ENCODE data around the gene SCN8A.

Gene SCN8A

DNA sequence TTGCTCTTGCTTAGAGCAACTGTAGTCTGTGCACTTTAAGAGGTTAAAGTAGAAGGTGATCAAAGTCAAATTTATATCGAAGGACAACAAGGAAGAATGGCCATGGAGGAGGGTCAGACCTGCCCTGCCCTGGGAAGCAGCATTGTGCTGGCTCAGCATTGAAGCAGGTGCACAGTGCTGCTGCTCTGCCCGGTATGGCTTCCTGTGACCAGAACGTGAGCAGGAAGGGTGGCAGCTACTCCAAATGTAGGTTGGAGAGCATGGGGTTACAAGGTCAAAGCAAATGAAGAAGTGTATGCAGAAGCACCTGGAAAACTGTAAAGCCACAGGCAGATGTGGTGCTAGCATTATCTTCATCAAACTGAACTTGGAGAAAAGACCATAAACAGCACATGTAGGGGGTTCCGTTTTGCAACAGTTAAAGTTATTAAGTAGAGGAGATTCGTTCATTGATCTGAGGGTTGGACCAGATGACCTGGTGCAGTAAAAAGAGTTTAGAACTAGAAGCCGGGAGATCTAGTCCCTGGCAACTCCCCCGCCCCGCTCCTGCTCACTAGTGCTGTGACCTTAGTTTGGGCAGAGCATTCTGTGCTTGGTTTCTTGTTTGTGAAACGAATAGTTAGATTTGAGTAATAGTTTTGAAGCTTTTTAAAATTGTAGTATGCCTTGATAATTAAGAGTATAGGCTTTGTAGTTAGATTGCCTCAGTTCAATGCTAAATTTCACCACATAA is 84.2 kb downstream of the SCN8A start:
- no peak for DNase-seq

- DNase-seq: no peak
Observed at GRCh38 chr12:51676875-51677274, 85.8 kb downstream of the SCN8A start.

GRCh38 chr12:51677284-51677968 is 86.4 kb downstream of the SCN8A start:
- no peak for DNase-seq

DNA sequence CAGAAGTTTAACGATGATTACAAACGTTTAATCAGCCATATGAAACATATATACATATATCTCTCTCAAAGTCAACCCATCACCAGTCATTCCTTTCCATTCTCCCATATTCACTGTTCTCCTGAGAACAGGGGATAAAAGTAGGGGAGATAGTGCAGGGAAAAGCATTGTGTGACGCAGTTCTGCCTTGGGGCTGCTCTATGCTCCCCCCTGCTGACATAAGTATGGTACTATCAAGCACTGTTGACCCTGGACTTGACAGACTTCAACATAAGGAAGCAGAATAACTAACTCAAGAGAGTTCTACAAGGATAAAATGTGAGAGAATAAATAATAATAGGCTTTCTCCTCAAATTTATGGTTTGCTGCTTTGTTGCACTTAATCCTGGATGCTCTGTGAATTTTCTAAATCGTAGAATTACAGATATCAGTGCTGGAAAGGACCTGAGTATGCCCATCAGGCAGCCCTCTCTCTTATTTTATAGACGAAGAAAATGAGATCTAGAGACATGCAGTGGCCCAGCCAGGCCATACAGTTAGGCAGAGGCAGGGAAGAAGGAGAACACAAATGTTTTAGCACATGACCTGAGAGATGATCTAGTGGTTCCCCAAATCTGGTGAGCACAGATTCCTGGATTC is 87.2 kb downstream of the SCN8A start:
- DNase-seq: no peak

DNA sequence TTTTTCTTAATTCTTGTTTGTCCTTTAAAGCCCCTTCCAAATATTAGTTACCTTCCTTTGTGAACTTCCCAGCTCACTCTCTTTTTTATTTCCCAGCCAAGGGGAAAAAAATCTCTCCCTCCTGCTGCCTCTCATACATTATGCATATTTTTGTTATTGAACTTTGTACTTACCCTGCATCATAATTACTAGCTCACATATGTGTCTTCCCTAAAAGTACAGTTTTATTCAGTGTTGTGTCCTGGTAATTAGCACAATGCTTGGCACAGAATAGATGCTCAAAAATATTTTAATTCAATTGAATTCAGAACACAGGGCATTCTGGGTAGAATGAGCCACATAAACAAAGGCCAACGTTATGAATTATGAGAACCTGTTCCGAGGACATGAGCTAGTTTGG is 91.9 kb downstream of the SCN8A start:
- DNase-seq: no peak

DNA sequence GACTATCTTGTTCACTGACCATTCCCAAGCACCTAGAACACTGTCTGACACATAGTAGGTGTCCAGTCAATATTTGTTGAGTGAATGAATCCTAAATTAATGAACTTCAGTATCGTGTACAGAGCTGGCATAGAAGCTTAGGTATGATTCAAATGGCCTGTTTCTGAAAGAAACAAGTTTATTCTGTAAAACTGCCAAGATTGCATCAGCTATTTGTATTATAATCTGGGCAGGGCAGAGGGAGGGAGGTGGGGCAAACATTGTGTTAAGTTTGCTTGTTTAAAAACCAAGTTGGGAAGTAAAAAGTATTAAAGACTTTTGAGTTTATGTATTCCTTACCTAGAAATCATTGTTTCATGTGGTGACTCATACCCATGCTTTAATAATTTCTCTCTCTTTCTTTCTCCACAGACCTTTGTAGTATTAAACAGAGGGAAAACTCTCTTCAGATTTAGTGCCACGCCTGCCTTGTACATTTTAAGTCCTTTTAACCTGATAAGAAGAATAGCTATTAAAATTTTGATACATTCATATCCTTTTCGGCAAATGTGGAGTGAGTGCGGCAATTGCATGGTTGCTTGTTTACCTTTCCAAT is 92.8 kb downstream of the SCN8A start:
- DNase-seq: no peak

GRCh38 chr12:51686727-51687126 is 95.7 kb downstream of the SCN8A start:
- DNase-seq: no peak

- DNase-seq: no peak
Observed at GRCh38 chr12:51687177-51687576, 96.1 kb downstream of the SCN8A start.

- DNase-seq: no peak
Observed at GRCh38 chr12:51687614-51688013, 96.6 kb downstream of the SCN8A start.

GRCh38 chr12:51689983-51690382 is 99.0 kb downstream of the SCN8A start:
- no peak for DNase-seq

GRCh38 chr12:51692016-51692415 is 101.0 kb downstream of the SCN8A start:
- no peak for DNase-seq

- DNase-seq: no peak
Observed at GRCh38 chr12:51693569-51693968, 102.5 kb downstream of the SCN8A start.

DNA sequence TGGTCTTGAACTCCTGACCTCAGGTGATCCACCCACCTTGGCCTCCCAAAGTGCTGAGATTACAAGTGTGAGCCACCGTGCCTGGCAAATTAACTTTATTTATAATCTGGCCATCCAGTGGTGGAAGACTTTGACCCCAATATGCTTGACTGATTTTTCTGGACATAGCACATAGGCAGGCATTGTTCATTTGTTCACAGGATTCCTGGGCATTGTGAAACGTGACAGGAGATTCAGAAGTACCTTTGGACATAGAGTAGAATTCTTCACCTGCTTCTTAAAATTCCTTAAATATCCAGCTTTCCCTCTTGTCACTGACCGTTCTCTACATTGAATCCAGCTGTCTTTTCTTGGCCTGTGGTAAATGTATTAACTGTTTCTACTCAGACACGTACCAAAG is 103.1 kb downstream of the SCN8A start:
- no peak for DNase-seq

DNA sequence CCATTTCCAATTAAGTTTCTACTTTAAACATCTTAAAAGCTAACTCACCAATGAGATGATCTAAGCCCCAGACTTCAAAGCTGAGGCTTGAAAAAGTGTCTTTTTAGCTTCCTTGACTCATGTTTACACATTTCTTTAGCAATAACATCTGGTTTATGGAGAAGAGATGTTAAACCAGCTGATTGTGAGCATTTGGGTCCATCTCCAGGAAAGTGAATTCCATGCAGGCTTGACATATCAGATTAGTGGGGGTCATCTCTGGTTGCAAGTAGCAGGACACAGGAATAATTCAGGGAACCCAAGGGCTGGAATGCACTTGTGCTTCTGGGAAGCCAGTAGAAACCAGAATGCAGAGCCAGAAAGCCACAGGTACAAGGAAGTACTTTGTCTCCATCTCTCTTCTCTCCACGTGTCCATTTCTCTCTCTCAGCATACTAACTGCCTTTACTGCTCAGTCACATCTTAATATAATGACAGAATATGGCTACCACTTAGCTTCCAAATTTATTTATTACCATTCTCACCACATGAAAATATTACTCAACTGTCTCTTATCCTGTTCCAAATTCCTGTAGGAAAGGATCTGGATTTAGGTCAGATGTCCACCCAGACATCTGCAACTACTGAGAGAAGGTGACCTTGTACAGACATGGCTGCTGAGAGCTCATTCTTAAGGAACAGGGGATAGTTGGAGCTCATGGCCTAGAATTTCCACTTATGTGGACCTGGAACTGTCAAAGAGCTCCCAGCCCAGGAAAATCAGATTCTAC is 104.4 kb downstream of the SCN8A start:
- no peak for DNase-seq

DNA sequence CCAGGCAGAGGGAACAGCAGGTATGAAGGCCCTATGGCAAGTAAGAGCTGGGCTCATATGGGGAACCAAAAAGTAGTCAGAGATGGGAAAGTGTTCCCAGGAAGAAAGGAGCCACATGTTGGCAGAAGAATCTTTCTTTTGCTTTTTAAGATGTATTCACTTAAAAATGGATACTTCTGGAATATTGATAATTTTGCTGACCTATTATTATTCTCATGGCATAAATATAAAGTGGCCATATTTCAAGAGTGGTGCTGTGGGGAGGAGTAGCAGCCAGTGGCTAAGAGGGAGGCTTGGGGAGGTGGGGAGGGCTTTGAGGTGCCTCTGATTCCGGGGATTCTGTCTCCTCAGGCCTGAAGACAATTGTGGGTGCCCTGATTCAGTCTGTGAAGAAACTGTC is 108.2 kb downstream of the SCN8A start:
- DNase-seq: no peak

- no peak for DNase-seq
Observed at GRCh38 chr12:51700887-51701286, 109.9 kb downstream of the SCN8A start.

DNA sequence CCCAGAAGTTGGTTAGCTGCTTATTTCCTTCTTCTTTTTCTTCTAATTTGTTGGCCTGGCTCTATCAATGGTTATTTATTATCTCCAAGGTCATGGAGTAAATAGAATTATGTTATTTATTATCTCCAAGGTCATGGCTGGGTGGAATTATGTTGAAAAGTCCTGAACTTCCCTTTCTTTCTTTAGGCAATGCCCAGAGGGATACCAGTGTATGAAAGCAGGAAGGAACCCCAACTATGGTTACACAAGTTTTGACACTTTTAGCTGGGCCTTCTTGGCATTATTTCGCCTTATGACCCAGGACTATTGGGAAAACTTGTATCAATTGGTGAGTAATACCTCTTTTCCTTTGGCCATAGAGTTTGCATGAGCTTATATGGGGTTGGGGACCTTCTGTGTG is 111.6 kb downstream of the SCN8A start:
- DNase-seq: no peak

DNA sequence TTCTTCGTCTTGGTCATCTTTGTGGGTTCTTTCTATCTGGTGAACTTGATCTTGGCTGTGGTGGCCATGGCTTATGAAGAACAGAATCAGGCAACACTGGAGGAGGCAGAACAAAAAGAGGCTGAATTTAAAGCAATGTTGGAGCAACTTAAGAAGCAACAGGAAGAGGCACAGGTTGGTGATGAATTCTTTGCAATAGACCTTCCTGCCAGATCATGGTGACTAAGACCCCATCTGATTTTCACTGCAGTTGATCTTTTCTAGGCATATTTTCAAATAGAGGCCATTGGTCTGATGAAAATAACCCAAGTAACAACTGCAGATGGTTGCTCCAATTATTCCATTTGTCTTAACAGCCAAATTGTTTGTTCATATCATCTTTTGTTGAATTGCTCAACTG is 114.4 kb downstream of the SCN8A start:
- no peak for DNase-seq

- DNase-seq: no peak
Observed at GRCh38 chr12:51706206-51706605, 115.2 kb downstream of the SCN8A start.

GRCh38 chr12:51714666-51715065 is 123.6 kb downstream of the SCN8A start:
- DNase-seq: no peak

DNA sequence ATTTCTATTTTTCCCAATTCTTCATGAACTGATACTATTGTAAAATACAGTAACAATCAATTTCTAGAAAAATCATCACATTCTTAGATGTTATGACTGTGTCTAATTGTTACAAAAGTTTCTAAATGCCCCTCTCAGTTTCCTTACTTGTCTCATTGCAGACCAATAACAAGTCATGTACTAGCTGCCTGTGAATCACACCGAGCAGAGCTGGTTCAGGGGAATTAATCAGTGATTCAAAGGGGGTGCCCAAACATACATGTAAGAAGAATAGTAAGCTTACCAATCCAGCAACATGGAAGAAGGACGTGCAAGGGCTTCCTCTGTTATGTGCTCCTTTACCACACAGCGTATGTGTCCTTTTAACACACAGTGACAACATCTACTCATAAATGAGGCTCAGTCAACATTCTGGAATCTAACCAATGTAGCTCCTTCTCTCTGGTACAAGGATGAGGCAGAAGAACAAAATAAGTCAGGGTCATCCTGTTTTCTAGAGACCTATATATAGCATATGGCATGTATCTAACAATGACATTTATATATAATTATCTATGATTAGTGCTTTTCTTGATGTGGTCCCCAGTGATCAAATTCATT is 126.4 kb downstream of the SCN8A start:
- DNase-seq: no peak

DNA sequence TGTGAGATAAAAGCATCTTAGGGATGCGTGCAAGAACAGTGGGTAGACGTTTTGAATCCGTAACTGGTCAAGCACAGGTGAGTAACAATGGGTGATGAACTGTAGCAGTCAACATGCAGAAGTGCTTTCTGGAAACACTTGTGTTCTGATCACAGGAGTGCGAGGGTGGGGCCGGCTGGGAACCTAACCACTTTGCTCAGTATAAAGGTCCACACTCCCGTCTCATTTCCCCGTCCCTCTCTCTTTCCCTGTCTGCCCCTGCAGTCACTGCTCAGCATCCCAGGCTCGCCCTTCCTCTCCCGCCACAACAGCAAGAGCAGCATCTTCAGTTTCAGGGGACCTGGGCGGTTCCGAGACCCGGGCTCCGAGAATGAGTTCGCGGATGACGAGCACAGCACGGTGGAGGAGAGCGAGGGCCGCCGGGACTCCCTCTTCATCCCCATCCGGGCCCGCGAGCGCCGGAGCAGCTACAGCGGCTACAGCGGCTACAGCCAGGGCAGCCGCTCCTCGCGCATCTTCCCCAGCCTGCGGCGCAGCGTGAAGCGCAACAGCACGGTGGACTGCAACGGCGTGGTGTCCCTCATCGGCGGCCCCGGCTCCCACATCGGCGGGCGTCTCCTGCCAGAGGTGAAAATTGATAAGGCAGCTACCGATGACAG is 130.4 kb downstream of the SCN8A start:
- peak; percentile 52 for DNase-seq

Data from activated T-cell treated with anti-CD3 and anti-CD28 coated beads, Interleukin-2, amount 50 U/mL, for 1 hour (primary cell).